Loucy (cell line): ENCODE measurements around the gene PRCP.

Experiments
- H2AFZ ChIP-seq: fragments of 200-600 bp; sonication (generic); 2 replicates; pipeline ENCODE4 v1.6.0; 2016; ENCODE audit warnings: antibody characterized with exemption, mild to moderate bottlenecking, low read length, moderate library complexity
- H3F3A ChIP-seq: fragments of 200-600 bp; 2 replicates; pipeline ENCODE4 v1.6.0; 2016; ENCODE audit warnings: antibody characterized with exemption, low read depth, mild to moderate bottlenecking
- H3K27me3 ChIP-seq: fragments of 200-600 bp; sonication (generic); 2 replicates; pipeline ENCODE4 v1.6.1; 2014; ENCODE audit warnings: low read length, mild to moderate bottlenecking; ENCODE audit not compliant: insufficient read depth, poor library complexity, severe bottlenecking
- H3K36me3 ChIP-seq: fragments of 200-600 bp; sonication (generic); 2 replicates; pipeline ENCODE4 v1.6.1; 2016; ENCODE audit warnings: low read length; ENCODE audit not compliant: insufficient read depth
- H3K4me1 ChIP-seq: fragments of 200-600 bp; sonication (generic); 2 replicates; pipeline ENCODE4 v1.5.1; 2014; ENCODE audit warnings: low read length, mild to moderate bottlenecking; ENCODE audit not compliant: insufficient read depth, poor library complexity, severe bottlenecking
- H3K4me2 ChIP-seq: fragments of 200-600 bp; sonication (generic); 2 replicates; pipeline ENCODE4 v1.6.0; 2014; ENCODE audit warnings: antibody characterized with exemption, low read length, low read depth, mild to moderate bottlenecking; ENCODE audit not compliant: poor library complexity, severe bottlenecking
- H3K4me3 ChIP-seq: fragments of 200-600 bp; sonication (generic); 2 replicates; pipeline ENCODE4 v1.5.1; 2014; ENCODE audit warnings: low read length, mild to moderate bottlenecking, mixed read lengths; ENCODE audit not compliant: poor library complexity, severe bottlenecking
- H3K79me2 ChIP-seq: fragments of 200-600 bp; sonication (generic); 2 replicates; pipeline ENCODE4 v1.6.1; 2014; ENCODE audit warnings: low read length; ENCODE audit not compliant: insufficient read depth
- H3K9ac ChIP-seq: fragments of 200-600 bp; sonication (generic); 2 replicates; pipeline ENCODE4 v1.6.0; 2014; ENCODE audit warnings: mild to moderate bottlenecking, low read depth, low read length, moderate library complexity; ENCODE audit not compliant: poor library complexity, severe bottlenecking
- H3K9me2 ChIP-seq: fragments of 200-600 bp; sonication (generic); replicated peaks from 2 replicates; pipeline ENCODE4 v1.6.1; 2016; ENCODE audit warnings: low read depth, low read length, mixed read lengths
- H3K9me3 ChIP-seq: fragments of 200-600 bp; sonication (generic); 2 replicates; pipeline ENCODE4 v1.6.1; 2014; ENCODE audit warnings: mild to moderate bottlenecking, antibody characterized with exemption, low read length, low read depth; ENCODE audit not compliant: insufficient read depth
- H4K20me1 ChIP-seq: fragments of 200-600 bp; sonication (generic); 2 replicates; pipeline ENCODE4 v1.6.0; 2014; ENCODE audit warnings: antibody characterized with exemption, low read length, mild to moderate bottlenecking; ENCODE audit not compliant: insufficient read depth, poor library complexity, severe bottlenecking
- EZH2phosphoT487 ChIP-seq: fragments of 200-600 bp; IDR thresholded peaks from 2 replicates; pipeline ENCODE4 v1.6.1; 2018; ENCODE audit warnings: antibody characterized with exemption, mild to moderate bottlenecking, moderate library complexity, borderline replicate concordance
- TF ChIP-seq, protein P1 (sequence below): fragments of 200-600 bp; sonication (generic); conservative IDR thresholded peaks from 2 replicates; pipeline ENCODE4 v1.5.1; 2014; ENCODE audit warnings: mild to moderate bottlenecking, antibody characterized with exemption, low read length

The PRCP gene

DNA sequence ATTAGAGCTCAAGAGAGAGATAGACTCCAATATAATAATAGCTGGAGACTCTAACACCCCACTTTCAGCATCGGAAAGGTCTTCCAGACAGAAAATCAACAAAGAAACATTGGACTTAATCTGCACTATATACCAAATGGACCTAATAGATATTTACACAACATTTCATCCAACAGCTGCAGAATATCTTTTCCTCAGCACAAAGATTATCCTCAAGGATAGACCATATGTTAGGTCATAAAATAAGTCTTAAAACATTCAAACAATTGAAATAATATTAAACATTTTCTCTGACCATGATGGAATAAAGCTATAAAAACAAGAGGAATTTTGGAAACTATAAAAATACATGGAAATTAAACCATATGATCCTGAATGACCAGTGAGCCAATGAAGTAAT lies 121.5 kb downstream of the PRCP start:
- H3K36me3 ChIP-seq, result no peaks in the 10 kb centered on the region
- no peak overlapping the region for H3K9ac ChIP-seq
- H3K4me1 ChIP-seq, result no peaks in the 10 kb centered on the region
- no peak overlapping the region for H2AFZ ChIP-seq
- no peak overlapping the region for H3K4me2 ChIP-seq
- no peaks in the 10 kb centered on the region for H3K9me3 ChIP-seq
- no peaks in the 10 kb centered on the region for H3K79me2 ChIP-seq
- no peak for TF ChIP-seq EZH2phosphoT487
- TF ChIP-seq, protein P1, sequence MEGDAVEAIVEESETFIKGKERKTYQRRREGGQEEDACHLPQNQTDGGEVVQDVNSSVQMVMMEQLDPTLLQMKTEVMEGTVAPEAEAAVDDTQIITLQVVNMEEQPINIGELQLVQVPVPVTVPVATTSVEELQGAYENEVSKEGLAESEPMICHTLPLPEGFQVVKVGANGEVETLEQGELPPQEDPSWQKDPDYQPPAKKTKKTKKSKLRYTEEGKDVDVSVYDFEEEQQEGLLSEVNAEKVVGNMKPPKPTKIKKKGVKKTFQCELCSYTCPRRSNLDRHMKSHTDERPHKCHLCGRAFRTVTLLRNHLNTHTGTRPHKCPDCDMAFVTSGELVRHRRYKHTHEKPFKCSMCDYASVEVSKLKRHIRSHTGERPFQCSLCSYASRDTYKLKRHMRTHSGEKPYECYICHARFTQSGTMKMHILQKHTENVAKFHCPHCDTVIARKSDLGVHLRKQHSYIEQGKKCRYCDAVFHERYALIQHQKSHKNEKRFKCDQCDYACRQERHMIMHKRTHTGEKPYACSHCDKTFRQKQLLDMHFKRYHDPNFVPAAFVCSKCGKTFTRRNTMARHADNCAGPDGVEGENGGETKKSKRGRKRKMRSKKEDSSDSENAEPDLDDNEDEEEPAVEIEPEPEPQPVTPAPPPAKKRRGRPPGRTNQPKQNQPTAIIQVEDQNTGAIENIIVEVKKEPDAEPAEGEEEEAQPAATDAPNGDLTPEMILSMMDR, result no peak
- no peak overlapping the region for H3K4me3 ChIP-seq
- no peaks in the 10 kb centered on the region for H4K20me1 ChIP-seq
- no peaks in the 10 kb centered on the region for H3F3A ChIP-seq
- no peaks in the 10 kb centered on the region for H3K9me2 ChIP-seq
- H3K27me3 ChIP-seq, result no peaks in the 10 kb centered on the region

DNA sequence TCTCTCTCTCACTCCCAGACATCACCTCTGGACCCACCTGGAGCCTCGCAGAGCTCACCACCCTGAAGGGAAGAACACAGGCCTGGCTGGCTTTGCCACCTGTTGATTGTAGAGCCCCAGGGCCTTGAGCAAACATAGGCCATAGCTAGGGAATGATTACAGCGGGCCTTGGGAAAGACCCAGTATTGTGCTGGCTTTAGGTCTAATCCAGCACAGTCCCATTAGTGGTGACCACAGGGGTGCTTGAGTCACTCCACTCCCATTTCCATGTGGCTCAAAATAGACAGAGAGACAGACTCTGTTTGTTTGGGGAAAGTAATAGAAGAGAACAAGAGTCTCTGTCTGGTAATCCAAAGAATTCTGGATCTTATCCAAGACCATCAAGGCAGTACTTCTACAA lies 123.9 kb downstream of the PRCP start:
- H3K79me2 ChIP-seq, result no peaks in the 10 kb centered on the region
- H3K9me2 ChIP-seq, result no peaks in the 10 kb centered on the region
- no peaks in the 10 kb centered on the region for H3K9me3 ChIP-seq
- no peaks in the 10 kb centered on the region for H3K36me3 ChIP-seq
- H4K20me1 ChIP-seq, result no peaks in the 10 kb centered on the region
- H2AFZ ChIP-seq, result no peak overlapping the region
- no peak overlapping the region for H3K4me2 ChIP-seq
- H3K4me1 ChIP-seq, result no peaks in the 10 kb centered on the region
- no peaks in the 10 kb centered on the region for H3K27me3 ChIP-seq
- H3F3A ChIP-seq, result no peaks in the 10 kb centered on the region
- no peak overlapping the region for H3K4me3 ChIP-seq
- H3K9ac ChIP-seq, result no peak overlapping the region
- TF ChIP-seq EZH2phosphoT487, result no peak
- TF ChIP-seq, protein P1, result no peak

DNA sequence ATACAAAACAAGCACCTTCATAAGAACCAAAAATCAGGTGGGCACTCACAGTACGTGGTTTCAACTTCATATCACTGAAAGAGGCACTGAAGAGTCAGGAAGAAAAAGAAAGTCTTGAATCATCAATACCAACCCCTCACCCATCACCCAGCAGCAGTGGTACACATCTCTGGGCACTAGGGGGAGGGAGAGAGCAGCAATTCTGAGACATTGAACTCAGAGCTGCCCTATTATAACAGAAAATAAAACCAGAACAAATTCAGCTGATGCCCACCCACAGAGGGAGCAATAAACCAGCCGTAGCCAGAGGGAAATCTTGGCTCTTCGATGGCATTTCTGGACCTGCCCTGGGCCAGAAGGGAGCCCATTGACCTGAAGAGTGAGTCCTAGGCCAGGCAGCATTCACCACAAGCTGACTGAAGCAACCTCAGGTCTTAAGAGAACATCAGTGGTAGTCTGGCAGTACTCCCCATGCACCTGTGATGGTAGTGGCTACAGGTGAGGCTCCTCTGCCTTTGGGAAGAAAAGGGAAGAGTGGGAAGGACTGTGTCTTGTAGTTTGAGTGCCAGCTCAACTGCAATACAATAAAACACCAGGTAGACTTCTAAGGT lies 124.4 kb downstream of the PRCP start:
- H3K4me2 ChIP-seq, result no peak overlapping the region
- H3K9me3 ChIP-seq, result no peaks in the 10 kb centered on the region
- H3K9ac ChIP-seq, result no peak overlapping the region
- H3F3A ChIP-seq, result no peaks in the 10 kb centered on the region
- no peaks in the 10 kb centered on the region for H3K36me3 ChIP-seq
- no peaks in the 10 kb centered on the region for H3K27me3 ChIP-seq
- TF ChIP-seq, protein P1, result peak; percentile 86
- no peak for TF ChIP-seq EZH2phosphoT487
- 0 out of 2 replicates have a peak overlapping the region, but pooled peaks have one; percentile 16 for H2AFZ ChIP-seq
- H4K20me1 ChIP-seq, result no peaks in the 10 kb centered on the region
- H3K4me1 ChIP-seq, result no peaks in the 10 kb centered on the region
- no peak overlapping the region for H3K4me3 ChIP-seq
- H3K9me2 ChIP-seq, result no peaks in the 10 kb centered on the region
- no peaks in the 10 kb centered on the region for H3K79me2 ChIP-seq
